RWPE2 (cell line): ENCODE results near the gene OTOG.

Source experiments
- ATAC-seq: fragments of 200-7000 bp; cut with Tn5 transposase; 3 replicates; pipeline ENCODE4 v1.9.1; 2021; ENCODE audit warnings: low read depth
- DNase-seq: peaks from one replicate; pipeline ENCODE4 v3.0.0-alpha.2; 2020; ENCODE audit warnings: low spot score
- H3K27ac ChIP-seq: fragments of 450-650 bp; 2 replicates; pipeline ENCODE4 v1.5.1; 2017; ENCODE audit warnings: mild to moderate bottlenecking; ENCODE audit not compliant: poor library complexity, severe bottlenecking
- H3K27me3 ChIP-seq: fragments of 250-450 bp; sonication (Bioruptor Pico); 2 replicates; pipeline ENCODE4 v1.5.1; 2021; ENCODE audit warnings: mild to moderate bottlenecking, moderate library complexity; ENCODE audit not compliant: insufficient read depth, poor library complexity, severe bottlenecking
- H3K36me3 ChIP-seq: fragments of 250-450 bp; sonication (Bioruptor Pico); 2 replicates; pipeline ENCODE4 v1.5.1; 2020; ENCODE audit warnings: low read depth, mild to moderate bottlenecking, moderate library complexity
- H3K4me1 ChIP-seq: fragments of 250-450 bp; sonication (Bioruptor Pico); 2 replicates; pipeline ENCODE4 v1.5.1; 2021; ENCODE audit warnings: mild to moderate bottlenecking, moderate library complexity; ENCODE audit not compliant: insufficient read depth, poor library complexity, severe bottlenecking
- H3K4me3 ChIP-seq: fragments of 250-450 bp; sonication (Bioruptor Pico); 2 replicates; pipeline ENCODE4 v1.5.1; 2021; ENCODE audit warnings: mild to moderate bottlenecking, moderate library complexity; ENCODE audit not compliant: severe bottlenecking
- H3K9me3 ChIP-seq: fragments of 250-450 bp; sonication (Bioruptor Pico); 2 replicates; pipeline ENCODE4 v1.5.1; 2021; ENCODE audit warnings: mild to moderate bottlenecking, moderate library complexity; ENCODE audit not compliant: severe bottlenecking
- CTCF ChIP-seq: fragments of 450-650 bp; IDR thresholded peaks from one replicate; pipeline ENCODE4 v1.5.1; 2017; ENCODE audit warnings: mild to moderate bottlenecking, moderate library complexity; ENCODE audit not compliant: poor library complexity, severe bottlenecking

Gene OTOG

GRCh38 chr11:17543041-17543440 lies 4.0 kb upstream of the OTOG start:
- no peak overlapping the region for H3K27ac ChIP-seq
- H3K4me1 ChIP-seq = no peaks in the 10 kb centered on the region
- DNase-seq = no peak
- ATAC-seq = no peak
- H3K27me3 ChIP-seq = no peaks in the 10 kb centered on the region
- no peak for TF ChIP-seq CTCF
- H3K9me3 ChIP-seq = no peaks in the 10 kb centered on the region
- H3K4me3 ChIP-seq = no peak overlapping the region
- H3K36me3 ChIP-seq = no peaks in the 10 kb centered on the region

GRCh38 chr11:17543574-17544180 lies 3.4 kb upstream of the OTOG start:
- H3K4me3 ChIP-seq = peak overlapping the region; percentile 18
- H3K36me3 ChIP-seq = no peaks in the 10 kb centered on the region
- no peaks in the 10 kb centered on the region for H3K9me3 ChIP-seq
- H3K27ac ChIP-seq = no peak overlapping the region
- H3K4me1 ChIP-seq = no peaks in the 10 kb centered on the region
- no peak for TF ChIP-seq CTCF
- DNase-seq (peak; percentile 52), ATAC-seq (0 out of 3 replicates have a peak, but pooled peaks have one; percentile 6)
- no peaks in the 10 kb centered on the region for H3K27me3 ChIP-seq

GRCh38 chr11:17544181-17544622 lies 2.9 kb upstream of the OTOG start, which contains the start of gene USH1C:
Gene USH1C, minus strand, starts transcription at chr11:17544416. Its CDS starts 109 bp downstream, at chr11:17544307.
- no peaks in the 10 kb centered on the region for H3K27me3 ChIP-seq
- H3K4me3 ChIP-seq = peak within 1 kb of the TSS; percentile 18
- no peak within 1 kb of the TSS for H3K27ac ChIP-seq
- no peaks in the 10 kb centered on the region for H3K9me3 ChIP-seq
- ATAC-seq (peak; percentile 72), DNase-seq (peak; percentile 45)
- no peaks in the 10 kb centered on the region for H3K4me1 ChIP-seq
- no peaks in the 10 kb centered on the region for H3K36me3 ChIP-seq
- TF ChIP-seq CTCF = no peak

- Histone ChIP-seq H3K4me1 (no peaks in the 10 kb centered on the region), H3K27me3 (no peaks in the 10 kb centered on the region), H3K27ac (no peak overlapping the region), H3K36me3 (no peaks in the 10 kb centered on the region), H3K4me3 (no peak overlapping the region), H3K9me3 (no peaks in the 10 kb centered on the region)
- DNase-seq (no peak), ATAC-seq (no peak)
- no peak for TF ChIP-seq CTCF
Observed at GRCh38 chr11:17546240-17546639, 819 bp upstream of the OTOG start.

GRCh38 chr11:17547932-17548331 lies 873 bp downstream of the OTOG start:
- ATAC-seq = no peak
- no peak for TF ChIP-seq CTCF
- no peak for DNase-seq

More at GRCh38 chr11:17547932-17548331, 873 bp downstream of the OTOG start:
- no peaks in the 10 kb centered on the region for H3K27me3 ChIP-seq
- H3K4me3 ChIP-seq = no peak overlapping the region
- H3K4me1 ChIP-seq = no peaks in the 10 kb centered on the region
- no peaks in the 10 kb centered on the region for H3K36me3 ChIP-seq
- H3K27ac ChIP-seq = no peak overlapping the region
- no peaks in the 10 kb centered on the region for H3K9me3 ChIP-seq
